T-helper 2 cell (primary cell): Measurements from ENCODE around the gene NFASC.
A peak's percentile ranks its signal among the peaks of the same experiment; 100 is the strongest.

Source experiments
- DNase-seq, 5 experiments: peaks; one replicate each; pipeline versions ENCODE4 v3.0.0 to v3.0.0-alpha.2; 2012 to 2022

Gene NFASC

GRCh38 chr1:205043866-205044265 is 173.2 kb downstream of the NFASC start:
- no peak for DNase-seq

- no peak for DNase-seq
Measured at GRCh38 chr1:205044741-205045140, 174.1 kb downstream of the NFASC start.

- DNase-seq, result no peak
Measured at GRCh38 chr1:205045146-205045545, 174.5 kb downstream of the NFASC start.

DNA sequence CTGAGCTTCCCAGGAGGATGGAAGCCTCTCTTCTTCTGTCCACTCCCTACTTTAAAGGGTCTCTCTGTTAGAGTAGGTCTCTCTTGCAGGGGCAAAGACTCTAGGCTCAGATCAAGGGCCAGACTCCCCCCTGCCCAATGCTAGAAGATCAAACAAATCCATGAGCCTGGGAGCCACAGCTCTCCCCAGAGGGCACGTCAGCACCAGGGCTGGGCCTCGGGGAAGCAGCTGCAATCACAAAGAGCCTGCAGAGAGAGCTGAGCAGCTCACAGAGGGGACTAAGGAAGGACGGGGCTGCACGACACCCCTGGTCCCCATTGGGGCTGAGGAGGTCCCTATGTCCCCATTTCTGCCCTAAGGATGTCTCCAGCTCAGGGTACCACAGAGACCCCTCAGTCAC is 176.2 kb downstream of the NFASC start:
- DNase-seq, result no peak

- no peak for DNase-seq
Measured at GRCh38 chr1:205047764-205048231, 177.1 kb downstream of the NFASC start.

DNA sequence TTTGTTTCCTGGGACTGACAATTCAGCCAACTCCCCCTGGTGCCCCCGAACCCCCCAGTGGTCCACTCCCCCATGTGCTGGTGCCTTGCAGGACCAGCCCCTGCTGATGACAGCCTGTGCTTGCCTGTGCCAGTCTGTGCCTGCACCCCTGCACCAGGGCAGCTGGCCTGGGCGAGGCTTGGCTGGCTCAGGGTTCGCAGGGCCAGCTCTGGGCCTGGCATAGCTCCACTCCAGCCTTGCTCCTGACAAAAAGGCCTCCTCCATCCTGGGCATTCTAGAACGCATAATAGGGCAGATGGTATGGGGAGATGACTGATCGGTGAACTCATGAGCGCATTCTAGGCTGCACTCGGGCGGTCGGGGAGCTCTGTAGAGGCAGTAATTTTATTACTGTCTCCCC is 177.7 kb downstream of the NFASC start:
- no peak for DNase-seq

- DNase-seq, result no peak
Measured at GRCh38 chr1:205049479-205049878, 178.8 kb downstream of the NFASC start.

- DNase-seq, result no peak
Measured at GRCh38 chr1:205052690-205053089, 182.0 kb downstream of the NFASC start.

GRCh38 chr1:205053296-205053695 is 182.6 kb downstream of the NFASC start:
- DNase-seq, result no peak

- no peak for DNase-seq
Measured at GRCh38 chr1:205054013-205054412, 183.4 kb downstream of the NFASC start.

- no peak for DNase-seq
Measured at GRCh38 chr1:205056188-205056611, 185.5 kb downstream of the NFASC start.

- DNase-seq, result no peak
Measured at GRCh38 chr1:205056956-205057568, 186.4 kb downstream of the NFASC start.

DNA sequence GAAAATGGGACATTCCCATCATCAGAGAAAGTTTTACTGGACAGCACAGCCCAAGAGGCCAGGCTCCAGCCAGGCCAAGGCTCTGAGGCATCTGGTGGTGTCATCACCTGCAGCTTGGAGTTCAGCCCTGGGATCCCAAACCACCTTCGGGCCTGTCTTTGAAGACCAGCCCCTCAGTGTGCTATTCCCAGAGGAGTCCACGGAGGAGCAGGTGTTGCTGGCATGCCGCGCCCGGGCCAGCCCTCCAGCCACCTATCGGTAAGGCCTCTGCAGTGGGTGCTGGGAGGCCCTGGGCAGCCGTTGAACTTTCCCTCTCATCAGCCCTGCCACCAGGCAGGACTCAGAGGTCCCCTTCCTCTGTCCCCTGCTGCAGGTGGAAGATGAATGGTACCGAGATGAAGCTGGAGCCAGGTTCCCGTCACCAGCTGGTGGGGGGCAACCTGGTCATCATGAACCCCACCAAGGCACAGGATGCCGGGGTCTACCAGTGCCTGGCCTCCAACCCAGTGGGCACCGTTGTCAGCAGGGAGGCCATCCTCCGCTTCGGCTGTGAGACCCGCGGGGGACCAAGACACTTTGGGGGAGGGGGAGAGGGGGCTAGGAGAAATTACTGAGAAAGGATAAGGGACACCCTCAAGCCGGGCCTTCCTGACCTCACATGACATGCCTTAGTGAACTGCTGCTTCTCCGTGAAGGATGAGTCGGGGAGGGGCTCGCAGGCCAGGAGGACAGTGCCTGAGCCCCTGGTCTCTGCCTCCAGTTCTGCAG is 187.3 kb downstream of the NFASC start:
- DNase-seq, result no peak

DNA sequence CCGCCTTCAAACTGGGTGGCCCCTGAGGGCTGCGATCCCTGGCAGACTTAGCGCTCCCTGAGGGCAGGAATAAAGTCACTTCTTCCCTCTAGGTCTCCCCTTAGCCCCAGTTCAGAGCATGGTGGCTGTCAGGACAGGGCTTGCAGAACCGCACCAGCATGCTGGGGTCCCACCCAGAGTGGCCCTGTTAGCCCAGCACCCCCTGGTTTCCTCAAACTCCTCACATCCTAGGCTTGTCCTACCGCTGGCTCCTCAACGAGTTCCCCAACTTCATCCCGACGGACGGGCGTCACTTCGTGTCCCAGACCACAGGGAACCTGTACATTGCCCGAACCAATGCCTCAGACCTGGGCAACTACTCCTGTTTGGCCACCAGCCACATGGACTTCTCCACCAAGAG is 188.2 kb downstream of the NFASC start:
- no peak for DNase-seq

GRCh38 chr1:205059660-205060059 is 189.0 kb downstream of the NFASC start:
- DNase-seq, result no peak

GRCh38 chr1:205060746-205061145 is 190.1 kb downstream of the NFASC start:
- no peak for DNase-seq

DNA sequence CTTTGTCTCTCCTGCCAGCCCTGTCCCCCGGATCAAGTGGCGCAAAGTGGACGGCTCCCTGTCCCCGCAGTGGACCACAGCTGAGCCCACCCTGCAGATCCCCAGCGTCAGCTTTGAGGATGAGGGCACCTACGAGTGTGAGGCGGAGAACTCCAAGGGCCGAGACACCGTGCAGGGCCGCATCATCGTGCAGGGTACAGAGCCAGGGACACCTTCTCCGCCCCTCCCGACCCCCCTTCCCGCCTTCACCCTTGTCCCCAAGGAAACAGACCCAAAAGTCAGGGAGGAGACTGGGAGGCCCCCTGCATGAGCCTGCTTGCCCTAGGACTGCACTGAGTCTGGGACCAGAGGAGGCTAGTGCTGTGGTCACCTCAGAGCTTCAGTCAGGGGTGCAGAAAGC is 190.6 kb downstream of the NFASC start:
- DNase-seq, result no peak

GRCh38 chr1:205061665-205062069 is 191.0 kb downstream of the NFASC start:
- DNase-seq, result peak; percentile 10 to 69 (median 51)

DNA sequence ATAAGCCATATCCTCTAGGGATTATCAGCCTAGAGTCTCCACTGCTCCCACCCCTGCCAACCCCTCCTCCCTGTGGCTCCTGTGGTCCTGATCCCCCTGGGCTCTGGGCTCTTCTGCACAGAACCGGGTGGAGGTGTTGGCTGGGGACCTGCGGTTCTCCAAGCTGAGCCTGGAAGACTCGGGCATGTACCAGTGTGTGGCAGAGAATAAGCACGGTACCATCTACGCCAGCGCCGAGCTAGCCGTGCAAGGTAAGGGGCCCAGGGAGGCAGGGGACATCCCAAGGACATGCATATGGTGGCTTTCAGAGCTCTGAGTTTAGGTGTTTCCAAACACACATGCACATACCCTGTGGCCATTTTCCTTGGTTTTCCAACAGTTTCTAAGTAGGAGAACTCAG is 191.7 kb downstream of the NFASC start:
- no peak for DNase-seq

DNA sequence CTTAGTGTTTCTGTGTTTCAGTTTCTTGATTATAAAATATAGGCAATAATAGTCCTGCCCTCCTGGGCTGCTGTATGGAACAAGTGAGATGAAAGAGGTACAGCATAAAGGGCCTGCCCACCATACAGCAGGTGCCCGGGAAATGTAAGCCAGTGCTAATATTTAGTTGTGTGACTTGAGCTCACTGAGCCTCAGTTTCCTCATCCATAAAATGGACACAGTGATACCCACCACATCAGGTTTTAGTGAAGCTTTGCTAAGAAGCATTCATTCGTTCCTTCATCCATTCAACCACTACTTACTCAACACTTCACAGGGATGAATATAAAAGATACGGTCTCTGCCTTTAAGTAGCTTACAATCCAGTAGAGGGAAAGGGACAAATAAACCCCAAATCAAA is 192.2 kb downstream of the NFASC start:
- DNase-seq, result no peak

GRCh38 chr1:205064301-205064700 is 193.6 kb downstream of the NFASC start:
- DNase-seq, result no peak

GRCh38 chr1:205064741-205065316 is 194.2 kb downstream of the NFASC start:
- DNase-seq, result no peak

DNA sequence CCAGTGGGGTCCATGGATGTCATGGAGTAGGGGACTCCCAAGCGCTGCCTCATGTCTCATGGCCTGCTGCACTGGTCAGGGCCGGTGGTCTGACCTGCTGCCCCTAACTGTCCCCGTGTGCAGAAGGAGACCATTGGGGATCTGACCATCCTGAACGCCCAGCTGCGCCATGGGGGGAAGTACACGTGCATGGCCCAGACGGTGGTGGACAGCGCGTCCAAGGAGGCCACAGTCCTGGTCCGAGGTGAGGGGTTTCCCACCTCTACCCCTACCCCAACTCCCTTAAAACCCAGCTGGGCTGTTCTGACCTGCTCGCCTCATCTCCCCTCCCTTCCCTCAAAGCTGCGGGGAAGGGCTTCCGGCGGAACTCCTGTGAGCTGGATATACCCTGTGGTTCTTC is 195.0 kb downstream of the NFASC start:
- no peak for DNase-seq
